GM18873 (cell line): ENCODE results near the gene PEX11G.
"Not testable (repeated sequence)": the region's sequence is repeated elsewhere in the genome, so short reads cannot be mapped to it uniquely, and the experiment has no call there.

Experiments used
- ATAC-seq: cut with Tn5 transposase; IDR thresholded peaks from one replicate; pipeline ENCODE4 v1.9.1; 2021; ENCODE audit warnings: mild to moderate bottlenecking, moderate library complexity, moderate number of reproducible peaks; ENCODE audit not compliant: unreplicated experiment, low FRiP score

Gene PEX11G

GRCh38 chr19:7441468-7442146 is 47.2 kb downstream of the PEX11G start:
- no peak for ATAC-seq

- no peak for ATAC-seq
Measured at GRCh38 chr19:7440188-7440975, 48.5 kb downstream of the PEX11G start.

DNA sequence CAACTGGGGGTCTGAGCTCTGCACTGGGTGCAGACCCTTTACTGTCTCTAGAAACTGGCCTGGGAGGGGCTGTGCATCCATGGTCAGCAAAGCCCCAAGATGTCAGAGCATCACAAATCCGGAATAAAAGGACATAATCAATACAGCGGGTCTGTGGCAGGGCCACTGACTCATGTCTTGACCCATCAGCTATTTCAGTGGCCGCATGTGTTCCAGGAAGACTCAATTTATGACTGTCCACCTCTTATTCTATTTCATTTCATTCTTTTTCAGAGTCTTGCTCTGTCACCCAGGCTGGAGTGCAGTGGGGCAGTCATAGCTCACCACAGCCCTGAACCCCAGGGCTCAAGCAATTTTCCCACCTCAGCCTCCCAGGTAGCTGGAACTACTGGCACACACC is 53.2 kb downstream of the PEX11G start:
- no peak for ATAC-seq

DNA sequence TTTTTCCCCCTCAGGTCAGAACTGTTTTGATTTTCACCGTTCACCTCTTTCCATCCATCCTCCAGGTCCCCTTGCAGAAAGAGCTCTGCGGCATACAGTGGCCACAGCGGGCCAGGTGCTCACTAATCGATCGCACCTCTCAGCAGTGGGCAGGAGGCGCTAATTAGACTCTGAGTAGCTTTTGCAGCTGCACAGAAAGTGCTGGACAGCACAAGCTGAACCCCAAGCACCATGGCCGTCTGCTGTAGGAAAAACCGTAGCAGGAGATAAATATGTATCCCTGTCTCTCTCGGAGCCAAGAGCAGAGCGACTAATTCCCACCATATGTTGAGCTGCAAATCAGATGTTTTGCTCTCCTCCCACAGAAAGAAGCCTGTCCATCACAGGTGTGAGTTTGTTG is 54.4 kb downstream of the PEX11G start:
- ATAC-seq, result no peak

- ATAC-seq, result not testable (repeated sequence)
Measured at GRCh38 chr19:7433456-7433855, 55.4 kb downstream of the PEX11G start.

DNA sequence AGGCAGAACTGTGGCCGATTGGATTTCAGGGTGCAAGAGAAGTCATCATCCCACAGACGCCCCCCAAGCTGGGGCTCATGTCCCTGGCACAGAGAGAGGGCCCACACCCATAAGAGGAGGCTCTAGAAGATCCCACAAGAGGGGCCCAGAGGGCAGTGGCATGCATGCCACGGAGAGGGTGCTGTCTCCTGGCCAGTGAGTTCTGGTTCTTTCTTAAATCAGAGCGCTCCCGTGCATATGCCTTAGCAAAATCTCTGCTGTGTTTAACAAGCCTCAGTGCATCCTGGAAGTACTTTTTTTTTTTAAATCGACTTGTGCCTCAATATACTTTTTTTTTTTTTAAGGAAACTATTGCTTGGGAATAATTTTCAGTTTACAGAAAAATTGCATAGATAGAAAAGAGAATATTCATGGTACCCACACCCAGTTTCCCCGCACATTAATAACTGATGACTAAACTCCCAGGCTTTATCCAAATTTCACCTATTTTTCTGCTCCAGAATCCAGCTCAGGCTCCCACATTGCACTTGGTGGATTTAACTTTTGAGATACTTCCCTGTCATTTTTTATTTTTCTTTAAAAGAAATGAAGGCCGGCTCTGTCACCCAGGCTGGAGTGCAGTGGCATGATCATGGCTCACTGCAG is 59.1 kb downstream of the PEX11G start:
- ATAC-seq, result no peak

GRCh38 chr19:7428651-7429113 is 60.2 kb downstream of the PEX11G start:
- ATAC-seq, result no peak

DNA sequence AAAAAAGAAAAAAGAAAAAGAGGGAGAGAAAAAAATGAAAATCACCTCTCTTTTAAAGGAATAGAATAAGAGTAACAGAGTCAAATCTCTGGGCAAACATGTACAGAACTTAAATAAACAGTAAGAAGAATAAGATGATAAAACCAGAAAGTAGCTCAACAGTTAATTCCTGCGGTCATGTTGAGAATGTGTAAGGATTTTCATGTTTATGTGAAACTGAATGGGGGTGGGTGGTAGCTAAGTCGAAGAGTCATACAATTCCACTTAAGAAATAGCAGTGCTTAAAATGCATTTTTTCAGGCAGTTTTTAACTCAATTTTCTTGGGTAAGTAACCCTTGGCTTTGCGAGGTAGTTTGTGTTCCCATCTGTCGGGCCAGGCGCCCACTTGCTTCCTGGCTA is 60.9 kb downstream of the PEX11G start:
- ATAC-seq, result no peak

- ATAC-seq, result no peak
Measured at GRCh38 chr19:7426986-7427385, 61.8 kb downstream of the PEX11G start.
